SK-N-SH (cell line): ENCODE data around the gene TOPBP1.

Source experiments
- CHD2 ChIP-seq: fragments of 150-350 bp; IDR thresholded peaks from 2 replicates; pipeline ENCODE4 v1.6.1; 2018; ENCODE audit warnings: low read length; ENCODE audit not compliant: partially characterized antibody
- CTCF ChIP-seq: fragments of 200-600 bp; sonication (generic); IDR thresholded peaks from 2 replicates; pipeline ENCODE4 v1.6.1; 2017; ENCODE audit warnings: antibody characterized with exemption, mild to moderate bottlenecking, moderate library complexity
- EP300 ChIP-seq, 2 experiments: IDR thresholded peaks; 2 replicates each; pipeline versions ENCODE4 v1.4.0 to v1.6.1; 2012; ENCODE audit warnings: borderline replicate concordance in 1 of 2, low read depth in 1 of 2, low read length in 1 of 2
- IRF3 ChIP-seq: fragments of 150-350 bp; IDR thresholded peaks from 2 replicates; pipeline ENCODE4 v1.6.1; 2016; ENCODE audit warnings: mild to moderate bottlenecking, low read depth, low read length
- JUND ChIP-seq: IDR thresholded peaks from 2 replicates; pipeline ENCODE4 v1.4.0; 2012
- MAX ChIP-seq: IDR thresholded peaks from 2 replicates; pipeline ENCODE4 v1.4.0; 2012; ENCODE audit warnings: low read depth
- NRF1 ChIP-seq: IDR thresholded peaks from 2 replicates; pipeline ENCODE4 v1.6.1; 2012; ENCODE audit warnings: low read depth, mild to moderate bottlenecking, low read length
- SIN3A ChIP-seq: IDR thresholded peaks from 2 replicates; pipeline ENCODE4 v1.6.1; 2012; ENCODE audit warnings: low read depth, mild to moderate bottlenecking, low read length, moderate library complexity, borderline replicate concordance
- TAF1 ChIP-seq: IDR thresholded peaks from 2 replicates; pipeline ENCODE4 v1.6.1; 2012; ENCODE audit warnings: low read depth, mild to moderate bottlenecking, low read length, moderate library complexity, borderline replicate concordance
- USF1 ChIP-seq: IDR thresholded peaks from 2 replicates; pipeline ENCODE4 v1.4.0; 2012; ENCODE audit warnings: low read depth, borderline replicate concordance

- TF ChIP-seq CTCF (no peak), SIN3A (no peak), NRF1 (no peak), USF1 (no peak), MAX (no peak), TAF1 (no peak), CHD2 (no peak), EP300 (IDR thresholded peaks at IDR 0.05; ENCODE audit: borderline replicate concordance in 1 of 2, low read depth in 1 of 2, low read length in 1 of 2) (no peak), JUND (no peak), IRF3 (no peak)
Observed at GRCh38 chr3:133589503-133589902, 72.2 kb downstream of the TOPBP1 start.
